GM12878 (cell line): ENCODE data around the gene SERPINE3. TPM values are rescaled to one million over a fixed set of nuclear protein-coding genes. Genes with fewer than 3 reads are reported as not detected.

Source experiments
- ATAC-seq: fragments of 200-7000 bp; cut with Tn5 transposase; 3 replicates; pipeline ENCODE4 v1.9.1; 2020; ENCODE audit warnings: mild to moderate bottlenecking, moderate library complexity
- BruUV-seq: library from RNA; stranded (reverse); fragments of 400-500 nt; replicated peaks from 2 replicates; lab custom pipeline; 2021; lab: Mats Ljungman, UMichigan
- CTCF ChIA-PET: fragments of 300-600 bp; sonication (Branson Sonifier 250); formaldehyde crosslinking; extraction: SDS; loops from one replicate; lab custom pipeline; 2021; ENCODE audit warnings: inconsistent platforms; lab: Yijun Ruan, JAX
- POLR2A ChIA-PET: fragments of 350-600 bp; formaldehyde crosslinking; extraction: SDS; loops from one replicate; lab custom pipeline; 2021; ENCODE audit warnings: inconsistent platforms; lab: Charles Lee
- RAD21 ChIA-PET: fragments of 300-600 bp; sonication (Branson Sonifier 250); formaldehyde crosslinking; loops from one replicate; lab custom pipeline; 2023; ENCODE audit warnings: antibody characterized with exemption; ENCODE audit not compliant: unreplicated experiment; lab: Charles Lee
- SMC1A ChIA-PET: fragments of 300-600 bp; sonication (Branson Sonifier 250); formaldehyde crosslinking; loops from one replicate; lab custom pipeline; 2023; ENCODE audit not compliant: unreplicated experiment, uncharacterized antibody; lab: Charles Lee
- DNase-seq: peaks from one replicate; pipeline ENCODE4 v3.0.0-alpha.2; 2011; ENCODE audit warnings: low read depth, low spot score
- FAIRE-seq: peaks from 3 replicates; lab custom pipeline; 2011; peaks lifted over from hg19 to GRCh38; lab: Jason Lieb, UNC
- H2AFZ ChIP-seq: 2 replicates; pipeline ENCODE4 v1.6.0; 2011; ENCODE audit warnings: low read depth, low read length, control low read depth; ENCODE audit not compliant: control insufficient read depth
- H3K27ac ChIP-seq: 2 replicates; pipeline ENCODE4 v1.5.1; 2011; ENCODE audit warnings: control low read depth; ENCODE audit not compliant: control insufficient read depth, insufficient read depth
- H3K27me3 ChIP-seq, 2 experiments: replicated peaks in 1 of 2; 2 replicates each; pipeline versions ENCODE4 v1.6.0 to v1.6.1; 2011; ENCODE audit warnings: low read length in 1 of 2; ENCODE audit not compliant: control insufficient read depth in 2 of 2, insufficient read depth in 2 of 2
- H3K36me3 ChIP-seq, 2 experiments: 2 replicates each; pipeline ENCODE4 v1.5.1; 2011; ENCODE audit warnings: low read length in 1 of 2; ENCODE audit not compliant: control insufficient read depth in 2 of 2, insufficient read depth in 2 of 2
- H3K4me1 ChIP-seq: 2 replicates; pipeline ENCODE4 v1.6.1; 2011; ENCODE audit warnings: mild to moderate bottlenecking, low read length, moderate library complexity, mixed read lengths; ENCODE audit not compliant: control insufficient read depth, insufficient read depth
- H3K4me2 ChIP-seq: 2 replicates; pipeline ENCODE4 v1.6.0; 2011; ENCODE audit warnings: control low read depth; ENCODE audit not compliant: control insufficient read depth, insufficient read depth
- H3K4me3 ChIP-seq: fragments of 200-600 bp; sonication (generic); 2 replicates; pipeline ENCODE4 v1.5.1; 2016
- H3K79me2 ChIP-seq: 2 replicates; pipeline ENCODE4 v1.6.0; 2011; ENCODE audit warnings: low read length; ENCODE audit not compliant: control insufficient read depth, insufficient read depth
- H3K9ac ChIP-seq: 2 replicates; pipeline ENCODE4 v1.8.0; 2011; ENCODE audit warnings: low read length, control low read depth, mixed read lengths; ENCODE audit not compliant: control insufficient read depth, insufficient read depth
- H3K9me3 ChIP-seq: replicated peaks from 3 replicates; pipeline ENCODE4 v1.5.1; 2011; ENCODE audit warnings: mild to moderate bottlenecking, low read length; ENCODE audit not compliant: control insufficient read depth, insufficient read depth
- H4K20me1 ChIP-seq: 2 replicates; pipeline ENCODE4 v1.6.0; 2011; ENCODE audit not compliant: control insufficient read depth, insufficient read depth
- CHD1 ChIP-seq: IDR thresholded peaks from 2 replicates; pipeline ENCODE4 v1.6.1; 2012; ENCODE audit warnings: low read depth, low read length, improper control_type of control experiment
- CHD4 ChIP-seq: fragments of 200-600 bp; sonication (generic); IDR thresholded peaks from 2 replicates; pipeline ENCODE4 v1.6.1; 2016; ENCODE audit warnings: mild to moderate bottlenecking
- MYB ChIP-seq: fragments of 150-350 bp; IDR thresholded peaks from 2 replicates; pipeline ENCODE4 v1.6.1; 2014; ENCODE audit warnings: mild to moderate bottlenecking, low read depth, low read length, borderline replicate concordance
- MYC ChIP-seq: IDR thresholded peaks from 2 replicates; pipeline ENCODE4 v1.6.1; 2011; ENCODE audit warnings: mild to moderate bottlenecking, low read length, moderate library complexity, inconsistent platforms; ENCODE audit not compliant: insufficient read depth, insufficient replicate concordance, insufficient read length, severe bottlenecking
- NFXL1 ChIP-seq: fragments of 450-650 bp; IDR thresholded peaks from 2 replicates; pipeline ENCODE4 v1.6.1; 2017; ENCODE audit warnings: antibody characterized with exemption, mild to moderate bottlenecking, borderline replicate concordance
- PAX8 ChIP-seq: fragments of 450-650 bp; IDR thresholded peaks from 2 replicates; pipeline ENCODE4 v1.6.1; 2017; ENCODE audit warnings: mild to moderate bottlenecking, moderate library complexity
- RAD51 ChIP-seq: fragments of 450-650 bp; IDR thresholded peaks from 2 replicates; pipeline ENCODE4 v1.6.1; 2016; ENCODE audit warnings: moderate library complexity, mild to moderate bottlenecking, inconsistent platforms
- RB1 ChIP-seq: fragments of 450-650 bp; formaldehyde crosslinking; IDR thresholded peaks from 2 replicates; pipeline ENCODE4 v1.6.1; 2017; ENCODE audit warnings: mild to moderate bottlenecking, borderline replicate concordance
- SREBF2 ChIP-seq: IDR thresholded peaks from 2 replicates; pipeline ENCODE4 v1.6.1; 2012; ENCODE audit warnings: mild to moderate bottlenecking, low read length
- SRF ChIP-seq, 2 experiments: IDR thresholded peaks; 2 replicates each; pipeline ENCODE4 v1.6.1; 2011; ENCODE audit warnings: low read depth in 2 of 2, low read length in 2 of 2, mild to moderate bottlenecking in 1 of 2, moderate library complexity in 1 of 2
- STAT3 ChIP-seq: IDR thresholded peaks from 2 replicates; pipeline ENCODE4 v1.6.1; 2011; ENCODE audit warnings: low read depth, low read length, improper control_type of control experiment
- TBL1XR1 ChIP-seq: IDR thresholded peaks from 2 replicates; pipeline ENCODE4 v1.6.1; 2012; ENCODE audit warnings: low read depth, low read length, improper control_type of control experiment
- TCF7 ChIP-seq: IDR thresholded peaks from 2 replicates; pipeline ENCODE4 v1.6.1; 2014; ENCODE audit warnings: antibody characterized with exemption, borderline replicate concordance
- WRNIP1 ChIP-seq: IDR thresholded peaks from 2 replicates; pipeline ENCODE4 v1.6.1; 2011; ENCODE audit warnings: low read depth, low read length, improper control_type of control experiment, borderline replicate concordance
- WGBS: methylation state at CpG from one replicate; pipeline ENCODE4 v1.1.6; 2016; ENCODE audit warnings: low lambda C conversion rate; ENCODE audit not compliant: insufficient replicate concordance, insufficient coverage; ENCODE audit errors: missing lambda C conversion rate; 5-methylcytosine and 5-hydroxymethylcytosine counted together
- in situ Hi-C: fragments of 300-500 bp; cut with MboI; formaldehyde crosslinking; loops from 9 replicates; pipeline ENCODE4 v1.14.3; 2018; ENCODE audit warnings: mixed read lengths
- intact Hi-C: fragments of 100-400 bp; cut with micrococcal nuclease; formaldehyde crosslinking; loops from one replicate; pipeline ENCODE4 v1.14.2; 2022; ENCODE audit not compliant: unreplicated experiment
- polyA plus RNA-seq, 11 experiments: library from polyadenylated mRNA; depleted of rRNA in 4 of 11; unstranded in 6 of 11; stranded (reverse) in 5 of 11; fragments of >200 nt; fragmentation: Nextera tagmentation in 4 of 11; fragmentation: Illumina TruSeq in 1 of 11; extraction: Ambion mirVana in 4 of 11; extraction: Trizol in 1 of 11; gene quantifications; 1 replicate in 1 of 11; 2 replicates in 10 of 11; pipeline versions ENCODE4 v1.2.1 to v1.2.3, GENCODE V29; 2011 to 2016; ENCODE audit warnings: inconsistent platforms in 2 of 11, missing spikeins in 2 of 11, low read depth in 1 of 11
- total RNA-seq, 4 experiments: library from RNA; depleted of rRNA in 3 of 4; stranded (reverse); fragments of >200 nt in 3 of 4; fragmentation: Illumina TruSeq in 1 of 4; extraction: Trizol in 1 of 4; gene quantifications; 2 replicates each; pipeline versions ENCODE4 v1.2.1 to v1.2.3, GENCODE V29; 2013 to 2021
- TF ChIP-seq, protein P1 (sequence below): IDR thresholded peaks from 2 replicates; pipeline ENCODE4 v1.6.1; 2012; ENCODE audit warnings: low read depth, low read length, improper control_type of control experiment

The SERPINE3 gene
- total and polyA plus RNA-seq, 10 of the 15 experiments (the other 5 are each of a cell fraction or from before 2014, with no cell fraction given), result 0.19 TPM; not detected in 9

DNA sequence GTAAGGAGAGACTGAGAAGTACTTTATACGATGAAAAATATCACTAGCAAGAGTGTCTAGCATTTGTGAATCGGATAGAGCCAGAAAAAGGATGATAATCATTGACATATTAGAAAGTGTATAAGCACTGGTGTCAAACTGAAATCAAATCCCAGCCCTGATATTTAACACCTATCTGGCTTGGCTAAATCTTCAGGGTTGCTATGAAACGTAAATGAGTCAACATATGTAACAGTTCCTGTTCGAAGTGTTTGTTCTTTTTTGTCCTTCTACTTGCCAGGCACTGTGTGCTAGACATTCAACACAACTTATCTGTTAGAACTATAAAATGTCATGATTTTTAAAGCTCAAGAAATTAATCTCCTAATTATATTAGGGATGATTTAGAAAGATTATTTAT is 40.8 kb downstream of the SERPINE3 start (continued):
- TF ChIP-seq CHD4, result no peak
- no peak for TF ChIP-seq SREBF2
- TF ChIP-seq TBL1XR1, result no peak
- TF ChIP-seq SRF (IDR thresholded peaks at IDR 0.05; ENCODE audit: low read depth in 2 of 2, low read length in 2 of 2), result no peak
- no peak for TF ChIP-seq CHD1
- TF ChIP-seq RB1, result no peak
- TF ChIP-seq, protein P1, sequence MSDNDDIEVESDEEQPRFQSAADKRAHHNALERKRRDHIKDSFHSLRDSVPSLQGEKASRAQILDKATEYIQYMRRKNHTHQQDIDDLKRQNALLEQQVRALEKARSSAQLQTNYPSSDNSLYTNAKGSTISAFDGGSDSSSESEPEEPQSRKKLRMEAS, result no peak
- TF ChIP-seq RAD51, result no peak
- no peak for TF ChIP-seq STAT3

DNA sequence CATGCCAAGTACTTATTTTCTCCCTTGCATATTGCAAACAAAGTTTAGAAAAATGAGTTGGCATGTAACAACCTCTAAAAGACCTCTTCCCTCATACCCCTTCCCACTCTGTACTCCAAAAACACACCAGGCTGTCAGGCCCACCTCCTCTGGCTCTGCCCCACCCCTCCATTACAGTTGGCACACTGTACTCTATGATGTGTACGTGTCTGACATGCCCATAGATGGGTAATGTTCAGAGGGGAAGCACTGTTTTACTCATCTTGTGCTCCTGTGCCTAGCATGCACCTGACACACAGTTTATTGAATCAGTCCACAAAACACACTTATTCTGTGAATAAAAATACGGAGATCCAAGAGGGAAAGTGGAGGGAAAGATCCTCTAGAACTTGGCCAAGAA is 45.6 kb downstream of the SERPINE3 start:
- no peak overlapping the region for H2AFZ ChIP-seq
- H3K9ac ChIP-seq, result no peak overlapping the region
- no peak overlapping the region for H3K4me2 ChIP-seq
- no peaks in the 10 kb centered on the region; the same call in 1 of the 2 replicates for H3K79me2 ChIP-seq
- H3K27ac ChIP-seq, result no peak overlapping the region
- H3K9me3 ChIP-seq, result no peaks in the 10 kb centered on the region
- no peaks in the 10 kb centered on the region for H4K20me1 ChIP-seq
- DNase-seq, result no peak
- intact Hi-C loops, result no loop called here
- CTCF ChIA-PET, result interaction anchor here (0.6 to 2.0 kb wide), 2 partner anchors 48 to 412 kb away, joined by 3 to 12 read pairs; no protein-coding TSS in a partner anchor
- FAIRE-seq, result no peak
- POLR2A ChIA-PET, result no interaction called here
- BruUV-seq, result no TSS peak
- H3K4me3 ChIP-seq, result no peak overlapping the region
- ATAC-seq, result no peak
- SMC1A ChIA-PET, result interaction anchor here (1.2 to 1.6 kb wide), 2 partner anchors 19 to 25 kb away, joined by 4 to 6 read pairs; no protein-coding TSS in a partner anchor
- RAD21 ChIA-PET, result interaction anchor here (0.7 kb wide), 1 partner anchor 413 kb away, joined by 5 read pairs; no protein-coding TSS in a partner anchor
- H3K4me1 ChIP-seq, result no peaks in the 10 kb centered on the region
- H3K36me3 ChIP-seq, result peaks cover 0 to 11% of the 10 kb centered on the region in 2 experiments; a peak in 1 of 4 replicates
- in situ Hi-C loops, result no loop called here
- 78% methylated on average over 2 of the region's 2 CpGs for WGBS
- no peak for TF ChIP-seq WRNIP1
- TF ChIP-seq TCF7, result no peak
- no peak for TF ChIP-seq PAX8
- TF ChIP-seq MYB, result no peak
- no peak for TF ChIP-seq MYC
- no peak for TF ChIP-seq NFXL1
- TF ChIP-seq STAT3, result no peak
- no peaks in the 10 kb centered on the region for H3K27me3 ChIP-seq
